Dermis microvascular lymphatic vessel endothelial cell (primary cell): ENCODE measurements around the gene SYTL5. TPM values are rescaled to one million over a fixed set of nuclear protein-coding genes. Genes with fewer than 3 reads are reported as not detected.

Experiments
- DNase-seq, 2 donors: peaks; one replicate each; pipeline versions ENCODE4 v3.0.0 to v3.0.0-alpha.2; 2010; ENCODE audit warnings: low read depth in 2 of 2
- total RNA-seq: library from RNA; depleted of rRNA; stranded (reverse); fragments of >200 nt; gene quantifications from 2 replicates; pipeline ENCODE4 v1.2.1, GENCODE V29; 2014

Gene SYTL5
- total RNA-seq, 1 donor from 2014 or later, result not detected

GRCh38 chrX:38138157-38138891 lies 132.0 kb downstream of the SYTL5 start:
- peak in 1 of 2 donors; percentile 14 for DNase-seq

GRCh38 chrX:38138900-38139299 lies 132.5 kb downstream of the SYTL5 start:
- peak in 1 of 2 donors; percentile 7 for DNase-seq

- no peak for DNase-seq
Measured at GRCh38 chrX:38142610-38143009, 136.3 kb downstream of the SYTL5 start.

- no peak for DNase-seq
Measured at GRCh38 chrX:38149016-38149415, 142.7 kb downstream of the SYTL5 start.

- DNase-seq, result no peak
Measured at GRCh38 chrX:38150993-38151392, 144.6 kb downstream of the SYTL5 start.

GRCh38 chrX:38151441-38151840 lies 145.1 kb downstream of the SYTL5 start:
- no peak for DNase-seq

GRCh38 chrX:38154340-38154739 lies 148.0 kb downstream of the SYTL5 start:
- DNase-seq, result no peak

- DNase-seq, result no peak
Measured at GRCh38 chrX:38154818-38155217, 148.5 kb downstream of the SYTL5 start.

GRCh38 chrX:38156838-38157237 lies 150.5 kb downstream of the SYTL5 start:
- DNase-seq, result no peak

- no peak for DNase-seq
Measured at GRCh38 chrX:38163193-38163592, 156.8 kb downstream of the SYTL5 start.

- no peak for DNase-seq
Measured at GRCh38 chrX:38165023-38165422, 158.7 kb downstream of the SYTL5 start.

- DNase-seq, result peak; percentile 11 to 42
Measured at GRCh38 chrX:38166478-38167083, 160.2 kb downstream of the SYTL5 start.

- no peak for DNase-seq
Measured at GRCh38 chrX:38170556-38170955, 164.2 kb downstream of the SYTL5 start.

GRCh38 chrX:38172596-38172995 lies 166.2 kb downstream of the SYTL5 start:
- DNase-seq, result no peak

- DNase-seq, result peak; percentile 9 to 33
Measured at GRCh38 chrX:38175139-38175538, 168.8 kb downstream of the SYTL5 start.

GRCh38 chrX:38178396-38178795 lies 172.0 kb downstream of the SYTL5 start:
- no peak for DNase-seq

Other genes with a start within 250 kb of the SYTL5 start
- not detected in 2 replicates for gene CYBB, start 226.5 kb upstream of the SYTL5 start, total RNA-seq
- gene DYNLT3, start 159.0 kb upstream of the SYTL5 start, total RNA-seq, result 24.4 and 25.2 TPM in 2 replicates
- gene SRPX, start 214.3 kb downstream of the SYTL5 start, total RNA-seq, result 50.8 and 70.8 TPM in 2 replicates